Measurements from ENCODE around the gene GNAZ.

The GNAZ gene

GRCh38 chr22:23093051-23093788, 22.9 kb downstream of the GNAZ start:
- no peak for DNase-seq (ENCODE audit: low spot score)

GRCh38 chr22:23094260-23094659, 23.9 kb downstream of the GNAZ start:
- no peak for DNase-seq (ENCODE audit: low spot score)

GRCh38 chr22:23094695-23095681, 24.7 kb downstream of the GNAZ start:
- no peak for DNase-seq (ENCODE audit: low spot score)

- DNase-seq (ENCODE audit: low spot score), result no peak
Observed at GRCh38 chr22:23095733-23096342, 25.5 kb downstream of the GNAZ start.

- no peak for DNase-seq (ENCODE audit: low spot score)
Observed at GRCh38 chr22:23097412-23098229, 27.3 kb downstream of the GNAZ start.

- DNase-seq (ENCODE audit: low spot score), result no peak
Observed at GRCh38 chr22:23098230-23098705, 27.9 kb downstream of the GNAZ start.

- no peak for DNase-seq (ENCODE audit: low spot score)
Observed at GRCh38 chr22:23098718-23099530, 28.6 kb downstream of the GNAZ start.

- DNase-seq (ENCODE audit: low spot score), result no peak
Observed at GRCh38 chr22:23099531-23099804, 29.1 kb downstream of the GNAZ start.

- no peak for DNase-seq (ENCODE audit: low spot score)
Observed at GRCh38 chr22:23100124-23100801, 29.9 kb downstream of the GNAZ start.

- no peak for DNase-seq (ENCODE audit: low spot score)
Observed at GRCh38 chr22:23101524-23101923, 31.2 kb downstream of the GNAZ start.

GRCh38 chr22:23102002-23102655, 31.8 kb downstream of the GNAZ start:
- DNase-seq (ENCODE audit: low spot score), result no peak

- no peak for DNase-seq (ENCODE audit: low spot score)
Observed at GRCh38 chr22:23102776-23103175, 32.5 kb downstream of the GNAZ start.

GRCh38 chr22:23103199-23103954, 33.1 kb downstream of the GNAZ start:
- no peak for DNase-seq (ENCODE audit: low spot score)

- DNase-seq (ENCODE audit: low spot score), result no peak
Observed at GRCh38 chr22:23104187-23104971, 34.1 kb downstream of the GNAZ start.

- DNase-seq (ENCODE audit: low spot score), result no peak
Observed at GRCh38 chr22:23105304-23105703, 35.0 kb downstream of the GNAZ start.

GRCh38 chr22:23105919-23106318, 35.6 kb downstream of the GNAZ start:
- DNase-seq (ENCODE audit: low spot score), result no peak

GRCh38 chr22:23106344-23106743, 36.0 kb downstream of the GNAZ start:
- no peak for DNase-seq (ENCODE audit: low spot score)

GRCh38 chr22:23106906-23107367, 36.6 kb downstream of the GNAZ start:
- no peak for DNase-seq (ENCODE audit: low spot score)
